Activated naive CD8-positive, alpha-beta T cell treated with anti-CD3 and anti-CD28 coated beads, Interleukin-2, amount 50 U/mL, for 24 hours (primary cell): ENCODE results near the gene SLA2.
"Not testable (repeated sequence)": the region's sequence is repeated elsewhere in the genome, so short reads cannot be mapped to it uniquely, and the experiment has no call there.

ENCODE experiments used
- ATAC-seq: fragments of 150-1000 bp; cut with Tn5 transposase; one replicate; pipeline ENCODE4 v1.10.0; 2021
- DNase-seq: peaks from one replicate; pipeline ENCODE4 v3.0.0; 2021
- H3K27ac Mint-ChIP-seq: one replicate; pipeline ENCODE4 v1.8.0; 2021; ENCODE audit warnings: mild to moderate bottlenecking, mixed read lengths
- H3K27me3 Mint-ChIP-seq: one replicate; pipeline ENCODE4 v1.8.0; 2021; ENCODE audit warnings: mixed read lengths
- H3K36me3 Mint-ChIP-seq: one replicate; pipeline ENCODE4 v1.8.0; 2021; ENCODE audit warnings: low read depth, mixed read lengths
- H3K4me1 Mint-ChIP-seq: one replicate; pipeline ENCODE4 v1.8.0; 2021; ENCODE audit warnings: mixed read lengths
- H3K4me3 Mint-ChIP-seq: one replicate; pipeline ENCODE4 v1.8.0; 2021; ENCODE audit warnings: mild to moderate bottlenecking, moderate library complexity, mixed read lengths
- H3K9me3 Mint-ChIP-seq: one replicate; pipeline ENCODE4 v1.8.0; 2021; ENCODE audit warnings: mixed read lengths

Gene SLA2

DNA sequence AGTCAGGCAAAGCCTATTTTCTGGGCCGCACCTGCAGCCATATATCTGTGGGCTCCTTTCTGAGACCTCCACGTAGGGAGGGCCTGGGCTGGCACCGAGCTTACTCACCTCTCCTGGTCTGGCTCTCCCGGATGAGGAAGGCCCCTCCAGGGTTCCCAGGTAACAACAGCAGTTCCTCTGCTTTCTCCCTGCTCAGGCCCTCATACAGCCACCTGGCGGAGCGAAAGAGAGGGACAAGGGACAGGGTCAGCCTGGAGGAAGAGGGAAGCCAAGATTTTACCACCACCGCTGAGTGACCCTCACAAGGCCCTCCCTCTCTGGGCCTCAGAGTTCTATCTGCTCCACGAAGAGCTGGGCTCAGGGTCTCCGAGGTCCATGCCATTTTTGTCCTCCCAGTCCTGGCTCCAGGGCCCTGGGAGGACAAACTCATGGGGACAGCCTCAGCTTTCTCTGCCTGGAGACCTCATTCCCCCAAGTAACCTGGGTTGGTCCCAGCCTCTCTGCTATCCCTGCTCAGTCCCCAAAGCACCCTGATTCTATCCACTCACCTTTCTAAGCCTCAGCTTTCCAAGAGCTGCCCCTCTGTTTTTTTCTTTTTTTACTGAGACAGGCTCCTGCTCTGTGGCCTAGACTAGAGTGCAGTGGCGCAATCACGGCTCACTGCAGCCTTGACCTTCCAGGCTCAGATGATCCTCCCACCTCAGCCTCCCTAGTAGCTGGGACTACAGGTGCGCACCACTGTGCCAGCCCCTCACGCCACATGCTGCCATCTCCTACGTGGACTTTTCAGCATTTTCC, 13.3 kb downstream of the SLA2 start:
- Mint-ChIP-seq H3K36me3 (peaks cover 45% of the 10 kb centered on the region), H3K9me3 (no peaks in the 10 kb centered on the region), H3K27me3 (no peaks in the 10 kb centered on the region), H3K4me1 (peaks cover 42% of the 10 kb centered on the region), H3K4me3 (no peak overlapping the region), H3K27ac (peak overlapping the region; percentile 40)
- DNase-seq (no peak), ATAC-seq (no peak)

GRCh38 chr20:36632147-36632486, 13.9 kb downstream of the SLA2 start:
- no peak for DNase-seq
- no peaks in the 10 kb centered on the region for H3K9me3 Mint-ChIP-seq
- no peaks in the 10 kb centered on the region for H3K27me3 Mint-ChIP-seq
- peaks cover 47% of the 10 kb centered on the region for H3K36me3 Mint-ChIP-seq
- H3K27ac Mint-ChIP-seq: peak overlapping the region; percentile 40
- H3K4me1 Mint-ChIP-seq: peaks cover 42% of the 10 kb centered on the region
- no peak overlapping the region for H3K4me3 Mint-ChIP-seq
- no peak for ATAC-seq

DNA sequence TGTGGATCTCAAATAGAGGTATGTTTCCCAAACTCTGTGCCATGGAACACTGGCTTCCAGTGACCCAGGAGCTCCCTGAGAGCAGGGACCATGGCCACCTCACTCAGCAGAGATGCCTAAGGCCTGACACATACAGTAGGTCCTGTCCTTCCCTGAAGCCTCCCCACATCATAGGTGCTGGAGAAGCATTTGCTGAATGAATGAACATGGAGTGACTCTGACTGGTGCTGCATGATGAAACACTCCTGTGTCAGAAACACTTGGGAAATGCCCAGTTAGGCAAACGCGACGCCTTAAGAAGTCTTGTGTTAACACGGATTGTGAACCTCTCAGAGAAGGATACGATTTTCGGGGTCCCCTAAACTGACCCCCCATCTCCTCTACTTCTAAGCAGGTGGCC, 14.3 kb downstream of the SLA2 start:
- DNase-seq (no peak), ATAC-seq (no peak)
- Mint-ChIP-seq H3K4me1 (peaks cover 42% of the 10 kb centered on the region), H3K36me3 (peaks cover 49% of the 10 kb centered on the region), H3K27ac (peak overlapping the region; percentile 40), H3K4me3 (no peak overlapping the region), H3K9me3 (no peaks in the 10 kb centered on the region), H3K27me3 (no peaks in the 10 kb centered on the region)

DNA sequence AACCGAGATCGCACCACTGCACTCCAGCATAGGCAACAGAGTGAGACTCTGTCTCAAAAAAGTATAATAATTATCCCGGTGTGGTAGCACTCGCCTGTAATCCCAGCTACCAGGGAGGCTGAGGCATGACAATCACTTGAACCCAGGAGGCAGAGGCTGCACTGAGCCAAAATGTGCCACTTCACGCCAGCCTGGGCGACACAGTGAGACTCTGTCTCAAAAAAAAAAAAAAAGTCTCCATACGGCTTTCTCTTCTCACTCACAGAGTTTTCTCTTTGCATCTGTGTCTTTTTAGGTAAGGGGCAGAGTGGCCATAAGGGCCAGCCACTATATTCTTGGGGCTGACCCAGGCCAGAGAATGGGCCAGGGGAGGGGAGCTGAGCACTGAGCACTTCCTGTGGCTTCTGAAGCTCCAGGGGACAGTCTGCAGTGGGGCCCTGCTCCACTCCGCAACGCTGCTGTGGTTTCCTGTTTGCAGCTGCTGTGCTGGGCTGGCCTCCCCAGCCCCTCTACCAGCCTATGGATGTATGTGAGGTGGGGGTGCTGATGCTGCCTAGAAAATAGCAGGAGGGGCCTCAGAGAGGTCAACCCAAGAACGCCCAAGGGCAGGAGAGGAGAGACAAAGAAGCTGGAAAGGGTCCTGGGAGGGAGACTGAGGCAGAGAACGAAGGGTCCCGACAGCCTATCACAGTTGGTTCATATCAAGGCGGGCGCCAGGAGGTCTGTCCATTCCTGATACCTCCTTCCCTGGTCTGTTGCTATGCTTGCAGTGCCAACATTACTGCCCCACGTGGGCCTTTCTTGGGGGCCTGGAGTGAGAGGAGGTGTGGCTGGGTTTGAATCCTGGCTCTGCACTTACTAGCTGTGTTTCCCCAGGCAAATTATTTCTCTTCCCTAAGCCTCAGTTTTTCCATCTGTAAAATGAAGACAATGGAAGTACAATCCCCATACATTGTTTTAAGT, 16.0 kb downstream of the SLA2 start:
- DNase-seq: peak; percentile 54
- Mint-ChIP-seq H3K9me3 (no peaks in the 10 kb centered on the region), H3K4me3 (peak overlapping the region; percentile 61), H3K36me3 (peaks cover 47% of the 10 kb centered on the region), H3K4me1 (peaks cover 40% of the 10 kb centered on the region), H3K27me3 (no peaks in the 10 kb centered on the region), H3K27ac (peak overlapping the region; percentile 92)
- ATAC-seq: peak; percentile 87

DNA sequence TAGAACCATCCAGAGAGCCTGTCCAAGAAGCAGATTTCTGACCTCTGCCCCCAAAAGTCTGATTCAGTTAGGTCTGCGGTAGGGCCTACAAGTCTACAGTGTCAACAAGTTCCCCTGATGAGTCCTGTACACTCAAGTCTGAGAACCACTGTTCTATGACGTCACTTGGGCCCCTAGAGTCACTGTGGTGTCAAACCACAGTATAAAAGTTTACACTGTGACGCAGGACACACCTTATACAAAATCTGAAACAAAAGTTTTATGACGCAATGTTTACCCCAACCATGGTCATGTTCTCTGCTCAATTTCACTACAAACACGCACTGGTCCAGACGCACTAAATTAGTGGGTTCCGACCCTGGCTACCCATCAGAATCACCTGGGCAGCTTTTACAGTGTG, 17.9 kb downstream of the SLA2 start:
- Mint-ChIP-seq H3K4me1 (peaks cover 50% of the 10 kb centered on the region), H3K4me3 (no peak overlapping the region), H3K27me3 (no peaks in the 10 kb centered on the region), H3K36me3 (peaks cover 56% of the 10 kb centered on the region), H3K27ac (peak overlapping the region; percentile 5), H3K9me3 (no peaks in the 10 kb centered on the region)
- no peak for DNase-seq
- ATAC-seq: peak; percentile 47

DNA sequence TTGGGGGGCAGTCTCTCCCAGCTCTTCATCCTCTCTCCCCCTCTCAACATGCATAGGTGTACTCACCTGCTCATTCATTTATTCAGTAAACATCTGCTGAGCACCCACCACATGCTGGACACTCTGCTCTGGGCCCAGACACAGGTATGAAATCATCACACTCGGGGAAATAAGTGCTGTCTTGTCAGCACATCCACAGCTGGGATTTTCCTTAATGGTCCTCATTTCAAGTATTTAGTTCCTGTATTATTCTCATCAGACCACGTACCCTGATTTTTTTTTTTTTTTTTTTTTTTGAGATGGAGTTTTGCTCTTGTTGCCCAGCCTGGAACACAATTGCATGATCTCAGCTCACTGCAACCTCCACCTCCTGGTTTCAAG, 21.1 kb downstream of the SLA2 start:
- peaks cover 32% of the 10 kb centered on the region for H3K4me1 Mint-ChIP-seq
- no peaks in the 10 kb centered on the region for H3K27me3 Mint-ChIP-seq
- H3K9me3 Mint-ChIP-seq: no peaks in the 10 kb centered on the region
- DNase-seq: no peak
- no peak for ATAC-seq
- H3K27ac Mint-ChIP-seq: no peak overlapping the region
- peaks cover 39% of the 10 kb centered on the region for H3K36me3 Mint-ChIP-seq
- no peak overlapping the region for H3K4me3 Mint-ChIP-seq

GRCh38 chr20:36624068-36624943, 21.7 kb downstream of the SLA2 start:
- H3K27me3 Mint-ChIP-seq: no peaks in the 10 kb centered on the region
- ATAC-seq: no peak
- H3K27ac Mint-ChIP-seq: peak overlapping the region; percentile 57
- H3K36me3 Mint-ChIP-seq: peaks cover 35% of the 10 kb centered on the region
- DNase-seq: no peak
- peaks cover 26% of the 10 kb centered on the region for H3K4me1 Mint-ChIP-seq
- H3K9me3 Mint-ChIP-seq: no peaks in the 10 kb centered on the region
- H3K4me3 Mint-ChIP-seq: no peak overlapping the region

DNA sequence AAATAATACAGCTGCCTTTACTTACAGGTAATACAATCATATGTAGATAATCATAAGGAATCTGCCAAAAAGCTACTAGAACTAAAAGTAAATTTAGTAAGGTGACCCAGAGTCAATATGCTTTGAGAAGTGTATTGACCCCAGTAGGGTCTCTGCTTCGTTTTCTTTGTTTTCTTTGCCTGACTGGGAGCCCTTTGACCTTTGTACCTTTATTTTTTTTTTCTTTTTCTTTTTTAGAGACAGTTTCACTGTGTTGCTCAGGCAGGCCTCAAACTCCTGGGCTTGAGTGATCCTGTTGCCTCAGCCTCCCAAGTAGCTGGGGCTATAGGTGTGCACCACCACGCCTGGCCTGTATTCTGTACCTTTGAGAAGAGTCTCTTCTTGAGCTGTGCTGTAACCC, 22.6 kb downstream of the SLA2 start:
- peak overlapping the region; percentile 57 for H3K27ac Mint-ChIP-seq
- DNase-seq (no peak), ATAC-seq (no peak)
- H3K4me1 Mint-ChIP-seq: peaks cover 18% of the 10 kb centered on the region
- peaks cover 35% of the 10 kb centered on the region for H3K36me3 Mint-ChIP-seq
- H3K27me3 Mint-ChIP-seq: no peaks in the 10 kb centered on the region
- no peaks in the 10 kb centered on the region for H3K9me3 Mint-ChIP-seq
- no peak overlapping the region for H3K4me3 Mint-ChIP-seq

GRCh38 chr20:36620917-36621316, 25.1 kb downstream of the SLA2 start:
- Mint-ChIP-seq H3K36me3 (peaks cover 21% of the 10 kb centered on the region), H3K27me3 (no peaks in the 10 kb centered on the region)
- no peak for ATAC-seq

GRCh38 chr20:36614781-36615557, 31.0 kb downstream of the SLA2 start:
- Mint-ChIP-seq H3K36me3 (peaks cover 37% of the 10 kb centered on the region), H3K4me1 (peaks cover 9% of the 10 kb centered on the region), H3K4me3 (no peak overlapping the region), H3K27ac (no peak overlapping the region), H3K27me3 (no peaks in the 10 kb centered on the region), H3K9me3 (no peaks in the 10 kb centered on the region)
- no peak for ATAC-seq
- DNase-seq: no peak

More at GRCh38 chr20:36620917-36621316, 25.1 kb downstream of the SLA2 start:
- no peak for DNase-seq
- Mint-ChIP-seq H3K4me1 (peaks cover 14% of the 10 kb centered on the region), H3K27ac (no peak overlapping the region), H3K4me3 (no peak overlapping the region), H3K9me3 (no peaks in the 10 kb centered on the region)

GRCh38 chr20:36613974-36614373, 32.0 kb downstream of the SLA2 start:
- Mint-ChIP-seq H3K36me3 (peaks cover 44% of the 10 kb centered on the region), H3K27me3 (no peaks in the 10 kb centered on the region), H3K4me3 (no peak overlapping the region), H3K9me3 (no peaks in the 10 kb centered on the region), H3K27ac (peak overlapping the region; percentile 45), H3K4me1 (peaks cover 12% of the 10 kb centered on the region)
- DNase-seq (no peak), ATAC-seq (no peak)

DNA sequence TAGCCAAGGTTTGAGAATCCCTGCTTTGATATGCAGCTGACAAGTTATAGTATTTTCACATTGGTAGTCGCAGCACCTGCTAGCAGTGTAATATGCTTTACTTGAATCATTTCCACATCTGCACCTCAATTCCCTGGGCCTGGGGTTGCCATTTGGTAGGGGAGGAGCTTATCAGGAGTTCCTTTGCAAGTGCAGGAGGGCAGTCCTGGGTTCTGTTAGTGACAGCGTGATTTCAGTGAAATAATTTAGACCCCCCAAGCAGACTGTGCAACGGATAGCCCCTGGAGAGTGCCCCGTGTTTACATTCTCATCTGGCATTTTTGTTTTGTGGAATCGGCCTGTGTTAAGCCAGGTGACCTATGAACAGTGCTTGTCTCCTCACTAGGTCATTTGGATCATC, 34.4 kb downstream of the SLA2 start:
- DNase-seq (no peak), ATAC-seq (no peak)
- peaks cover 27% of the 10 kb centered on the region for H3K4me1 Mint-ChIP-seq
- peaks cover 62% of the 10 kb centered on the region for H3K36me3 Mint-ChIP-seq
- no peaks in the 10 kb centered on the region for H3K9me3 Mint-ChIP-seq
- H3K4me3 Mint-ChIP-seq: no peak overlapping the region
- no peak overlapping the region for H3K27ac Mint-ChIP-seq
- H3K27me3 Mint-ChIP-seq: no peaks in the 10 kb centered on the region

GRCh38 chr20:36608388-36608728, 37.6 kb downstream of the SLA2 start:
- ATAC-seq, H3K27me3 Mint-ChIP-seq, DNase-seq, H3K9me3 Mint-ChIP-seq: not testable (repeated sequence)
- Mint-ChIP-seq H3K27ac (peak overlapping the region; percentile 92), H3K36me3 (peaks cover 57% of the 10 kb centered on the region), H3K4me3 (peak overlapping the region; percentile 98), H3K4me1 (peaks cover 39% of the 10 kb centered on the region)
